Erythroblast (primary cell): Measurements from ENCODE around the gene TPSAB1.

Source experiments
- GATA1 ChIP-seq: IDR thresholded peaks from 2 replicates; pipeline ENCODE4 v1.6.1; 2011; ENCODE audit warnings: low read depth, mild to moderate bottlenecking, control low read depth, low read length, moderate library complexity
- POLR2A ChIP-seq: IDR thresholded peaks from 2 replicates; pipeline ENCODE4 v1.6.1; 2011; ENCODE audit warnings: mild to moderate bottlenecking, low read length

GRCh38 chr16:1244881-1245280 is 4.4 kb downstream of the TPSAB1 start:
- no peak for TF ChIP-seq POLR2A
- TF ChIP-seq GATA1, result no peak
